OCI-LY7 (cell line): ENCODE measurements around the gene HSPA1L. TPM values are rescaled to one million over a fixed set of nuclear protein-coding genes. Genes with fewer than 3 reads are reported as not detected.

Source experiments
- BruUV-seq: library from RNA; stranded (reverse); fragments of 400-500 nt; replicated peaks from 2 replicates; lab custom pipeline; 2021; lab: Mats Ljungman, UMichigan
- CTCF ChIA-PET: fragments of 300-600 bp; sonication (Branson Sonifier 250); formaldehyde crosslinking; loops from one replicate; lab custom pipeline; 2022; ENCODE audit warnings: antibody characterized with exemption; ENCODE audit not compliant: unreplicated experiment; lab: Charles Lee
- POLR2A ChIA-PET: fragments of 300-600 bp; sonication (Branson Sonifier 250); formaldehyde crosslinking; loops from one replicate; lab custom pipeline; 2022; ENCODE audit warnings: antibody characterized with exemption; lab: Charles Lee
- DNase-seq: peaks from one replicate; pipeline ENCODE4 v3.0.0-alpha.2; 2015; ENCODE audit warnings: low spot score
- H2AFZ ChIP-seq: fragments of 200-600 bp; sonication (generic), shearing (Covaris generic); 2 replicates; pipeline ENCODE4 v1.6.1; 2014; ENCODE audit warnings: mild to moderate bottlenecking, antibody characterized with exemption, low read length, moderate library complexity
- H3K27ac ChIP-seq: fragments of 200-600 bp; sonication (generic); 2 replicates; pipeline ENCODE4 v1.5.1; 2014; ENCODE audit warnings: mixed run types, low read depth, mild to moderate bottlenecking, moderate library complexity, low read length, inconsistent platforms; ENCODE audit not compliant: poor library complexity, severe bottlenecking
- H3K36me3 ChIP-seq: fragments of 200-600 bp; sonication (generic); 2 replicates; pipeline ENCODE4 v1.6.1; 2014; ENCODE audit warnings: mild to moderate bottlenecking, antibody characterized with exemption, low read length, moderate library complexity, mixed read lengths; ENCODE audit not compliant: insufficient read depth
- H3K4me1 ChIP-seq: fragments of 200-600 bp; sonication (generic); 2 replicates; pipeline ENCODE4 v1.5.1; 2014; ENCODE audit warnings: mild to moderate bottlenecking, low read length; ENCODE audit not compliant: insufficient read depth, poor library complexity, severe bottlenecking
- H3K4me2 ChIP-seq: fragments of 200-600 bp; sonication (generic); 2 replicates; pipeline ENCODE4 v1.6.1; 2014; ENCODE audit warnings: mild to moderate bottlenecking, low read length
- H3K4me3 ChIP-seq: fragments of 200-600 bp; sonication (generic); 2 replicates; pipeline ENCODE4 v1.5.1; 2014; ENCODE audit warnings: mild to moderate bottlenecking, low read depth, low read length; ENCODE audit not compliant: poor library complexity, severe bottlenecking
- H3K79me2 ChIP-seq: fragments of 200-600 bp; sonication (generic); 2 replicates; pipeline ENCODE4 v1.6.1; 2016; ENCODE audit warnings: low read depth, mild to moderate bottlenecking, low read length, moderate library complexity, mixed read lengths; ENCODE audit not compliant: insufficient read depth
- H3K9me2 ChIP-seq: fragments of 200-600 bp; sonication (generic); 2 replicates; pipeline ENCODE4 v1.6.1; 2016; ENCODE audit warnings: mild to moderate bottlenecking, low read length, mixed read lengths; ENCODE audit not compliant: insufficient read depth
- H3K9me3 ChIP-seq: fragments of 200-600 bp; sonication (generic); 2 replicates; pipeline ENCODE4 v1.6.1; 2014; ENCODE audit warnings: mild to moderate bottlenecking, mixed run types, low read length, mixed read lengths
- H4K20me1 ChIP-seq: fragments of 200-600 bp; sonication (generic); 2 replicates; pipeline ENCODE4 v1.6.1; 2014; ENCODE audit warnings: mild to moderate bottlenecking, antibody characterized with exemption, low read length, moderate library complexity, mixed read lengths; ENCODE audit not compliant: insufficient read depth
- EZH2phosphoT487 ChIP-seq: fragments of 200-600 bp; sonication (generic); IDR thresholded peaks from 2 replicates; pipeline ENCODE4 v1.6.1; 2018; ENCODE audit warnings: low read depth, borderline replicate concordance, mild to moderate bottlenecking, mixed run types, antibody characterized with exemption, low read length, moderate library complexity, mixed read lengths
- intact Hi-C: fragments of 100-400 bp; cut with micrococcal nuclease; formaldehyde crosslinking; loops from one replicate; pipeline ENCODE4 v1.10.0; 2022; ENCODE audit not compliant: unreplicated experiment
- total RNA-seq, 2 experiments: library from RNA; depleted of rRNA in 1 of 2; stranded (reverse); fragments of >200 nt in 1 of 2; shearing (Covaris generic) in 1 of 2; gene quantifications; 2 replicates each; pipeline ENCODE4 v1.2.3, GENCODE V29; 2014 to 2022
- TF ChIP-seq, protein P1 (sequence below): fragments of 200-600 bp; sonication (generic); conservative IDR thresholded peaks from 2 replicates; pipeline ENCODE4 v1.5.1; 2014; ENCODE audit warnings: mild to moderate bottlenecking, antibody characterized with exemption, low read length, moderate library complexity, mixed read lengths

The HSPA1L gene
- total RNA-seq, 2 experiments from 2014 or later, result 0.19 to 0.49 TPM

DNA sequence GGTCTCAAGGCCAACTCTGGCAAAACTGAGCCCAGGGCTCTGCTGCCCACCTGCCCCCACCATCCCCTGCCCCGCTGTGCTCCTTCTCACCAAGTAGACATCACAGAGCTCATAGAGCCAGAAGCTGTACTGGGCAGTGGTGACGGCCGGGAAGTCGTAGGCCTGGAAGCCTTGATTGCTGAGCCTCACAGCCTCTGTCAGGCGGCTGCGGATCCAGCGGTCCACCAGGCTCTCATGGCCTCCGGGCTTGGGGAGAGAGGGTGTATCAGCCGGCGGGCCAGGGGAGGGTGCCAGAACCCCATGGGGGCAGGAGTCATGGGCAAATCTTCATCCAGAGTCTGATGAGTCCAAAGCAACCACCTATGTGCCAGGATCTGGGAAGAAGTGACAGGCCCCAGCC, 35.2 kb downstream of the HSPA1L start:
- peaks cover 73% of the 10 kb centered on the region for H3K36me3 ChIP-seq
- no peaks in the 10 kb centered on the region for H3K4me1 ChIP-seq
- no peak for TF ChIP-seq EZH2phosphoT487
- TF ChIP-seq, protein P1, sequence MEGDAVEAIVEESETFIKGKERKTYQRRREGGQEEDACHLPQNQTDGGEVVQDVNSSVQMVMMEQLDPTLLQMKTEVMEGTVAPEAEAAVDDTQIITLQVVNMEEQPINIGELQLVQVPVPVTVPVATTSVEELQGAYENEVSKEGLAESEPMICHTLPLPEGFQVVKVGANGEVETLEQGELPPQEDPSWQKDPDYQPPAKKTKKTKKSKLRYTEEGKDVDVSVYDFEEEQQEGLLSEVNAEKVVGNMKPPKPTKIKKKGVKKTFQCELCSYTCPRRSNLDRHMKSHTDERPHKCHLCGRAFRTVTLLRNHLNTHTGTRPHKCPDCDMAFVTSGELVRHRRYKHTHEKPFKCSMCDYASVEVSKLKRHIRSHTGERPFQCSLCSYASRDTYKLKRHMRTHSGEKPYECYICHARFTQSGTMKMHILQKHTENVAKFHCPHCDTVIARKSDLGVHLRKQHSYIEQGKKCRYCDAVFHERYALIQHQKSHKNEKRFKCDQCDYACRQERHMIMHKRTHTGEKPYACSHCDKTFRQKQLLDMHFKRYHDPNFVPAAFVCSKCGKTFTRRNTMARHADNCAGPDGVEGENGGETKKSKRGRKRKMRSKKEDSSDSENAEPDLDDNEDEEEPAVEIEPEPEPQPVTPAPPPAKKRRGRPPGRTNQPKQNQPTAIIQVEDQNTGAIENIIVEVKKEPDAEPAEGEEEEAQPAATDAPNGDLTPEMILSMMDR, result no peak
- H3K9me2 ChIP-seq, result no peaks in the 10 kb centered on the region
- H3K4me3 ChIP-seq, result no peak overlapping the region
- no peak overlapping the region for H3K27ac ChIP-seq
- no peak overlapping the region for H2AFZ ChIP-seq
- BruUV-seq, result no TSS peak
- no peak for DNase-seq
- intact Hi-C loops, result no loop called here
- H3K9me3 ChIP-seq, result no peaks in the 10 kb centered on the region
- ChIA-PET CTCF (no interaction called here), POLR2A (interaction anchor here (1.0 kb wide), 1 partner anchor 27 kb away, joined by 3 read pairs; the partner anchor contains the start of gene LSM2)
- no peaks in the 10 kb centered on the region; the same call in 1 of the 2 replicates for H4K20me1 ChIP-seq
- no peak overlapping the region for H3K4me2 ChIP-seq
- no peaks in the 10 kb centered on the region for H3K79me2 ChIP-seq

DNA sequence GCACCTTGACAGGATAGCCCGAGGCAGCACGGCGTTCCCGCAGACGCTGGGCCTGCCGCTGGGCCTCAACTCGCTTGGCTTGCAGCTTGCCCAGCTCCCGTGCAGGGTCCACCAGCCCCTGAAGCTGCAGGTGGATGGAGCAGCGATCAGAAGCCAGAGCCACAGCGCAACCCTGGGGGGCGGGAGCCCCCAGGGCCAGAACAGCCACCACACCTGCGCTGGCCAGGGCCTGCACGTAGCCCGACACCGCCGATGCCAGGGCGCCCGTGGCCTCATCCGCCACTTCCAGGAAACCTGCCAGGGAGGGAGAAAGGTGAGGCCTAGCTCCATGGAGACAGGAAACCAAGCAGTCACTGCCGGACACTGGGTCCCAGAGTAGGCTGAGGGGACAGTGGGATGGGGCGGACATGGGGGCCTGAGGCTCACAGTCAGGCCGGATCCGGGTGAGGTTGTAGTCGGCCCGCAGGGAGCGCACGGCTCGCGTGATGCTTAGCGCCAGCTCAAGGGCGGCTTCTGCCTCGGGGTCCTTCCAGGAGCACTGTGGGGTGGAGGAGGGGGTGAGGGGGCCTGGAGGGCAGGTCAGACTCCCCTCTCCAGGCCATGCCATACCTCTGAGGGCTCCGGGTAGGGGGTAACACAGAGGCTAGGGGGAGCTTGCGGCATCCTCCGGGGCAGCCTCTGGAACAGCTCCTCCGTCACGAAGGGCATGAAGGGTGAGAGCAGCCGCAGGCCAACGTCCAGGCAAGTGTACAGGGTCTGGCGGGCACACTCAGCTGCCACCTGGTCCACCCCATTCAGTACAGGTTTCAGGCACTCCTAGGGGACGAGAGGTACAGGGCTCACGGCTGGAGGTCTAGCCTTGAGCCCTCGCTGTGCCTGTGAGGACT, 35.8 kb downstream of the HSPA1L start:
- Histone ChIP-seq H3K9me2 (no peaks in the 10 kb centered on the region), H3K4me2 (no peak overlapping the region), H3K79me2 (no peaks in the 10 kb centered on the region), H3K36me3 (peaks cover 66% of the 10 kb centered on the region), H3K9me3 (no peaks in the 10 kb centered on the region), H3K27ac (no peak overlapping the region), H3K4me3 (no peak overlapping the region), H4K20me1 (no peaks in the 10 kb centered on the region; the same call in 1 of the 2 replicates), H2AFZ (no peak overlapping the region), H3K4me1 (no peaks in the 10 kb centered on the region)
- ChIA-PET POLR2A (interaction anchor here (1.0 kb wide), 1 partner anchor 28 kb away, joined by 3 read pairs; the partner anchor contains the start of gene LSM2), CTCF (no interaction called here)
- intact Hi-C loops, result no loop called here
- TF ChIP-seq, protein P1, result no peak
- no peak for TF ChIP-seq EZH2phosphoT487
- DNase-seq, result no peak
- no TSS peak for BruUV-seq

DNA sequence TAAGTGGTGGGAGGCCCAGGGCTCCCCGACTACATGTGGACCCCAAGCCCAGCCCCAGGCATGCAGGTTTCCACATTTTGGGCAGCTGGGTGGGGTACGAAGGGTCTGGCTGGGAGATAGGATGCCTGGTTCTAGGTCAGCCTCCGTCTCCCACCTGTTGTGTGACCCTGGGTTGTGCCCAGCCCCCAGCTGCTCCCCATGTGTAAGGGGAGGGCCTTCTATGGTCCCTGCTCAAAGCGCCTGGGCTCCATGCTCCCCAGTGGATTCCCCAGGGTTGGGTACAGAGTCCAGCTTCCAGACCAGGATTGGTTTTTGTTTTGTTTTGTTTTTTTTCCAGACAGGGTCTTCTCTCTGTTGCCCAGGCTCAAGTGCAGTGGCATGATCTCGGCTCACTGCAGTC, 36.9 kb downstream of the HSPA1L start:
- ChIA-PET CTCF (no interaction called here), POLR2A (no interaction called here)
- TSS peak; percentile 59 for BruUV-seq
- intact Hi-C loops, result no loop called here
- no peak overlapping the region for H2AFZ ChIP-seq
- no peak overlapping the region for H3K4me2 ChIP-seq
- no peaks in the 10 kb centered on the region for H3K9me2 ChIP-seq
- no peak overlapping the region for H3K27ac ChIP-seq
- H3K4me1 ChIP-seq, result no peaks in the 10 kb centered on the region
- no peaks in the 10 kb centered on the region for H3K79me2 ChIP-seq
- H4K20me1 ChIP-seq, result no peaks in the 10 kb centered on the region; the same call in 1 of the 2 replicates
- H3K4me3 ChIP-seq, result no peak overlapping the region
- H3K36me3 ChIP-seq, result peaks cover 56% of the 10 kb centered on the region
- H3K9me3 ChIP-seq, result no peaks in the 10 kb centered on the region
- no peak for DNase-seq
- TF ChIP-seq, protein P1, result no peak
- TF ChIP-seq EZH2phosphoT487, result no peak
